HG02852 (cell line): Measurements from ENCODE around the gene BSND.

Source experiments
- ATAC-seq: cut with Tn5 transposase; IDR thresholded peaks from one replicate; pipeline ENCODE4 v1.9.1; 2021; ENCODE audit warnings: mild to moderate bottlenecking, moderate library complexity; ENCODE audit not compliant: unreplicated experiment

BSND gene

DNA sequence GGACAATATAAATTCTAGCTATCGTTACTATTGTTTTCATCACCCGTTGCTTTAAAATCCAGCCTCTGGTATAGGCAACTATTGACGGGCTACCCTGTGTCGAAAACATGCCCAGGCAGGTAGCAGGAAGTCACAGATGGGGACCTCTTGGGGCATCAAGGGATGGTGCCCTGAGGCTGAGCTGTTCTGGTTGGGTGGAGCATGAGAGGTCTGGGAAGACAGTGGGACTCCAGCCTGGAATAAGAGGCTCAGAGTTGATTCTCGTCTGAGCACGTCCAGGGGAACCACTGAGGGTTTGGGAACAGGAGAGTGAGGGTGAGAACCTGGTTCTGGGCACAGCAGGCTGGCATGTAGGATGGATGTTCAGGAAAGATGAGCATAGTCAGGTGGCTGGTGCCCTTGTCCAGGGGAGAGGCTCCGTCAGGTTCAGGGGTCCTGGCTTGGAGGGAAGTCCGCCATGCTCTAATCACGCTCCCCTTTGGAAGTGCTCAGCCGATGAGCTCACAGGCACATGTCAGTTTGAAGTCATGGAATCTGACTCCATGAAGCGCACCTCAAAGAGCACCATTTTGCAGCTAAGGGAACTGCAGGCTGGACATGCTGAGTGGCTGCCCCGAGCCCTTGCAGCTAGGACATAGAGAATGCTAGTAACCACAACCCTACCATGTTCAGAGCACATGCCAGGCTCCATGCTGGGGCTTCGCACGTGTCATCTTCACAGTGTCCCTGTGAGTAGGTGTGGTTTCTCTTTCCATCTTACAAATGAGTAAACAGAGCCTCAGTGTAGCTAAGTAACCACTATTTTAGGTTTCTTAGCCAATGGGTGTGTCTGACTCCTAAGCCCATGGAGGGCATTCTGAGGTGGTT lies 61.6 kb downstream of the BSND start:
- peak; percentile 69 for ATAC-seq

DNA sequence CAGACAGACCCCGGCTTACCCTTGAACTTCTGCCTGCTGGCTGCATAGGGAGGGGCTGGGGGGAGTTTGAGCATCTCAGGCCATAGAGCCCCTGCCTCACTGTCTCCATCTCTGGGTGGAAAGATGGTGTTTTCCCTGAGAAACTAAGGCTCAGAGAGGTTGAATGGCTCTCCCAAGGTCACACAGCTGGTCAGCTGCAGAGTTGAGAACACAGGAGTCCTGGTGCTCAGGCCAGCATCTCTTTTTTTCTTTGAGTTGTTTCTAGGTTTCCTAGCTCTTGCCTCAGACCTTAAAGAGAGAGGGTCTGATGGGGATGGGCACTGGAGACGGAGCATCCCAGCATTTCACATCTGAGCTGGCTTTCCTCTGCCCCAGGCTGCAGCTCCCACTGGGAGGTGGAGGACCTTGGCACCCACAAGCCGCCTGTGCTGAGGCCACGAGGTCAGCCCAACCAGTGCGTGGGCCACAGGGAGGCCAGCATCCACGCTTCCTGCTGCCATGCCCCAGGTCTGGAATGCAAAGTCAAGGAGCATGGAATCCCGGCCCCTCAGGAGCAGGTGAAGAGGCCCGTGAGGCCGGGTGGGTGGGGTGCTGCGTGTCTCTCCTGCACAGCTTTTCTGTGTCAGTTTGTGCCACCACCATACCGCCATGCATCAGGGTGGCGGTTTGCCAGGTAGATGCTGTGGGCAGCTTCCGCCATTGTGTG lies 62.4 kb downstream of the BSND start:
- ATAC-seq, result no peak
